Glutamatergic neuron (in vitro differentiated cells): Measurements from ENCODE around the gene TRIM38. TPM values are rescaled to one million over a fixed set of nuclear protein-coding genes. Genes with fewer than 3 reads are reported as not detected.

Source experiments
- DNase-seq: peaks from one replicate; pipeline ENCODE4 v3.0.0; 2022
- H3K27ac Mint-ChIP-seq: one replicate; pipeline ENCODE4 v1.8.0; 2020; ENCODE audit warnings: mild to moderate bottlenecking, mixed read lengths, inconsistent platforms; ENCODE audit not compliant: unreplicated experiment
- H3K27me3 Mint-ChIP-seq: one replicate; pipeline ENCODE4 v1.8.0; 2020; ENCODE audit warnings: mild to moderate bottlenecking, moderate library complexity, mixed read lengths, inconsistent platforms; ENCODE audit not compliant: unreplicated experiment
- H3K36me3 Mint-ChIP-seq: one replicate; pipeline ENCODE4 v1.8.0; 2020; ENCODE audit warnings: mild to moderate bottlenecking, mixed read lengths, inconsistent platforms; ENCODE audit not compliant: unreplicated experiment
- H3K4me1 Mint-ChIP-seq: one replicate; pipeline ENCODE4 v1.8.0; 2020; ENCODE audit warnings: mild to moderate bottlenecking, low read depth, mixed read lengths, inconsistent platforms; ENCODE audit not compliant: unreplicated experiment
- H3K4me3 Mint-ChIP-seq: one replicate; pipeline ENCODE4 v1.8.0; 2020; ENCODE audit warnings: mild to moderate bottlenecking, mixed read lengths, inconsistent platforms; ENCODE audit not compliant: unreplicated experiment
- H3K9me3 Mint-ChIP-seq: one replicate; pipeline ENCODE4 v1.8.0; 2020; ENCODE audit warnings: mild to moderate bottlenecking, moderate library complexity, mixed read lengths, inconsistent platforms; ENCODE audit not compliant: unreplicated experiment
- total RNA-seq: library from RNA; stranded (reverse); fragmentation: NEBNext Ultra II Directional; extraction: Animal tissue kit (Norgen Biotek cat#: 25700); gene quantifications from one replicate; pipeline ENCODE4 v1.2.1, GENCODE V29; 2021; ENCODE audit not compliant: unreplicated experiment
- TF ChIP-seq, protein P1 (sequence below): fragments of 200-600 bp; sonication (generic); IDR thresholded peaks from one replicate; pipeline ENCODE4 v1.5.0; 2021; ENCODE audit not compliant: partially characterized antibody, unreplicated experiment

Gene TRIM38
- total RNA-seq, 1 donor from 2014 or later = 0.05 TPM

DNA sequence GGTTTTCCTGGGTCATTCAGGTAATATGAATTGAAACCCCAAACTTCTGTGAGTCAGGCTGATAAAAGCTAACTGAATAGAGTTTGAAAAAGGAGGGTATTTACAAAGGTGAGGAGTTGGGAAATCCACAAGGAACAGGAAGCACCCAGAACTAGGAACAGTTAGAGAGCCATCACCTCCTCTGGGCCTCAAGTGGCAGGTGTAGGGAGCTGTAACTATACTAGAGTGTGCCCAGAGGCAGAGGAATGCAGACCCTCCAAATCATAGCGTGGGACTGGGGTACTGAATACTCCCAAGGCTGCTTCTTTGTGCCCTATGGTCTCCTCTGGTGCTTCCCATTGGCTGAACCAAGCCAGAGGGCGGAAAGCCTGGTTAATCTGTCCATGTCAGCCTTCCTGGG lies 18.3 kb downstream of the TRIM38 start:
- Mint-ChIP-seq H3K27ac (no peak overlapping the region), H3K4me1 (no peaks in the 10 kb centered on the region)
- DNase-seq = no peak

DNA sequence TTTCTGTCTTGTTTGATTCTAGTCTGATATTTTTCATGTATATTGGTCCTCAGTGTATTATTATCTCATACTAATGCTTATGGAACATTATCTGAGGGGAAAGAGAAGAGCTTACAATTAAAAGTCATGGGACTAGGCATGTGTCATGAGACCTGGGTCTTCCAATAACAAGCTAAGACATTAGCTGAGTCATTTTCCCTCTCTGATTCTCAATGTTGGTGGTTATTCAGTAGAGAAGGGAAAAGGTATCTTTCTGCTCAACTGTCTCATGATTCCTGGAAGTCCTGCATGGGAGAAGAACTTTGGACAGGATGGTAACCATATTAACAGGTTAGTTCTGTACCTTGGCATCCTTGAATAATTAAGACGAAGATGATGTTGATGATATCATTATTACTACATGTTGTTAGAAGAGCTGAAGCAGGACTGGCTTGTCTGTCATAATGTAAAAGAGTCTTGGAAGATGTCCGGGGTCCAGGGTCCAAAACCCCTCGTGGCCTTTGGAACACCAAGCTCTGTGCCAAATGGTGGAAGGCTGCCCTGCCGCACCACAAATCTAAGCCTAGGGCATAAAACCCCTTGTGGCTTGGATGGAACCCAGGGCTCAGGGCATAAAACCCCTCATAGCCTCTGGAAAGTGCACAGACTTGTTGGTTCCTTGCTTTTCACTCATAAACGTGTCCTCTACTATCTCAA lies 19.1 kb downstream of the TRIM38 start:
- Mint-ChIP-seq H3K4me3 (no peak overlapping the region), H3K36me3 (no peaks in the 10 kb centered on the region), H3K4me1 (no peaks in the 10 kb centered on the region), H3K9me3 (no peaks in the 10 kb centered on the region), H3K27me3 (no peaks in the 10 kb centered on the region), H3K27ac (no peak overlapping the region)
- no peak for DNase-seq
- TF ChIP-seq, protein P1, sequence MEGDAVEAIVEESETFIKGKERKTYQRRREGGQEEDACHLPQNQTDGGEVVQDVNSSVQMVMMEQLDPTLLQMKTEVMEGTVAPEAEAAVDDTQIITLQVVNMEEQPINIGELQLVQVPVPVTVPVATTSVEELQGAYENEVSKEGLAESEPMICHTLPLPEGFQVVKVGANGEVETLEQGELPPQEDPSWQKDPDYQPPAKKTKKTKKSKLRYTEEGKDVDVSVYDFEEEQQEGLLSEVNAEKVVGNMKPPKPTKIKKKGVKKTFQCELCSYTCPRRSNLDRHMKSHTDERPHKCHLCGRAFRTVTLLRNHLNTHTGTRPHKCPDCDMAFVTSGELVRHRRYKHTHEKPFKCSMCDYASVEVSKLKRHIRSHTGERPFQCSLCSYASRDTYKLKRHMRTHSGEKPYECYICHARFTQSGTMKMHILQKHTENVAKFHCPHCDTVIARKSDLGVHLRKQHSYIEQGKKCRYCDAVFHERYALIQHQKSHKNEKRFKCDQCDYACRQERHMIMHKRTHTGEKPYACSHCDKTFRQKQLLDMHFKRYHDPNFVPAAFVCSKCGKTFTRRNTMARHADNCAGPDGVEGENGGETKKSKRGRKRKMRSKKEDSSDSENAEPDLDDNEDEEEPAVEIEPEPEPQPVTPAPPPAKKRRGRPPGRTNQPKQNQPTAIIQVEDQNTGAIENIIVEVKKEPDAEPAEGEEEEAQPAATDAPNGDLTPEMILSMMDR = no peak

More for the DNA sequence above, 18.3 kb downstream of the TRIM38 start:
- Mint-ChIP-seq H3K4me3 (no peak overlapping the region), H3K36me3 (no peaks in the 10 kb centered on the region), H3K27me3 (no peaks in the 10 kb centered on the region), H3K9me3 (no peaks in the 10 kb centered on the region)
- TF ChIP-seq, protein P1 = no peak

DNA sequence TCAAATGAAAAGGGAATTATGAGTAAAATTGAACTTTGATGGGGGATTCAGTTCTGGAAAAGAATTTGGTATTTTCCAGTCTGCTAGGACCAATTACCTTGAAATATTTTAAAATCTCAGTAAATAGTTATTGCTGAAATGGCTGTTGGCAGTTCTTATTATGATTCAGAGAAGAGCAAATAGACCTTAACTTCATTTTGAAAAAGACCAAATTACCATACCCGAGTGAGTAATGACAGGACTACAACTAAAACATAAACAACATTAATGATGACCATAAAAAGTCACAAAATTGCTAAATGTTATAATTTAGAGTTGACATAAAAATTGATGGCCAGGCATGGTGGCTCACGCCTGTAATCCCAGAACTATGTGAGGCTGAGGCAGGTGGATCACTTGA lies 21.7 kb downstream of the TRIM38 start:
- H3K4me3 Mint-ChIP-seq = no peak overlapping the region
- no peak overlapping the region for H3K27ac Mint-ChIP-seq
- no peaks in the 10 kb centered on the region for H3K27me3 Mint-ChIP-seq
- no peaks in the 10 kb centered on the region for H3K4me1 Mint-ChIP-seq
- H3K9me3 Mint-ChIP-seq = no peaks in the 10 kb centered on the region
- TF ChIP-seq, protein P1 = no peak
- no peak for DNase-seq
- H3K36me3 Mint-ChIP-seq = no peaks in the 10 kb centered on the region

DNA sequence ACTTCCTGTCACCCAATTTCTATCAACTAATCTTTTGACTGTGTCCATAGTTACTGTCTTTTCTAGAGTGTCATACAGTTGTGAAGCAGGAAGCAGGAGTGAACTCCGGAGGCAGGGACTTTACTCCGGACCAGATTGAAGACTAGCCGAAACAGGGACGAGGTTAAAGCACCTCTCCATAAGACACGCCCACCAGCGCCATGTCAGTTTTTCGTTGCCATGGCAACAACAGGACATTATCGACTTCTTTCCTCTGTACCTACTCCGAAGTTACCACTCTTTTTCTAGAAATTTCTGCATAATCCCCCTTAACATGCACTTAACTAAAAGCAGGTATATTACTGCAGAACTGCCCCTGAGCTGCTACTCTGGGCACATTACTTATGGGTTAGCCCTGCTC lies 25.2 kb downstream of the TRIM38 start:
- TF ChIP-seq, protein P1 = no peak
- H3K27ac Mint-ChIP-seq = no peak overlapping the region
- no peak for DNase-seq
- no peaks in the 10 kb centered on the region for H3K27me3 Mint-ChIP-seq
- no peaks in the 10 kb centered on the region for H3K4me1 Mint-ChIP-seq
- H3K4me3 Mint-ChIP-seq = no peak overlapping the region
- H3K36me3 Mint-ChIP-seq = no peaks in the 10 kb centered on the region
- no peaks in the 10 kb centered on the region for H3K9me3 Mint-ChIP-seq

DNA sequence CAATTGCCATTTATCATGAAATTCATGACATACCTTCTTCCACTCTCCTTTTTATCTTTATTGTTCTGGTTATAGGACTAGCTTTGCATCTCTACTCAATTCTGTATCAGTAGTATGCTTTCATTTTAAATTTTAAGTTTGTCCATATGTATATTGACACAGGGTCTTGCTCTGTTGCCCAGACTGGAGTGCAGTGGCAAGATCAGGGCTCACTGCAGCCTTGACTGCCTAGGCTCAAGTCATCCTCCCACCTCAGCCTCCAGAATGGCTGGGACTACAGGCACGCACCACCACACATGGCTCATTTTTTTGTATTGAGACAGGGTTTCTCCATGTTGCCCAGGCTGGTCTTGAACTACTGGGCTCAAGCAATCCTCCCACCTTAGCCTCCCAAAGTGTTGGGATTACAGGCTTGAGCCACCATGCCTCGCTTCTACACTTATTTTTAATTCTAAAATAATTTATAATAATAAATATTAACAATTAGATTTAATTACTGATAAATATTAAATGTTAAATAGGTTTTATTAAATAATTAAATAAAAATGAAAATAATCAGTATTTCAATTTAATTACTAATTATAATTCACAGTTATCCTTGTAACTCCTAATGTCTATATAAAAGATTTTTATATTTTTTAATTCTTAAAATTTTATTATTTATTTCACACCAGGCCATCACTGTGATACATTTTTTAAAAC lies 27.7 kb downstream of the TRIM38 start:
- TF ChIP-seq, protein P1 = no peak
- H3K36me3 Mint-ChIP-seq = no peaks in the 10 kb centered on the region

More for the DNA sequence above, 27.7 kb downstream of the TRIM38 start:
- DNase-seq = no peak
- Mint-ChIP-seq H3K4me1 (no peaks in the 10 kb centered on the region), H3K27ac (no peak overlapping the region), H3K4me3 (no peak overlapping the region), H3K9me3 (no peaks in the 10 kb centered on the region), H3K27me3 (no peaks in the 10 kb centered on the region)
